ENCODE data around the gene C19orf38.
A peak's percentile ranks its signal among the peaks of the same experiment; 100 is the strongest.

The C19orf38 gene

GRCh38 chr19:10870955-10871603 lies 22.9 kb downstream of the C19orf38 start, which contains the start of gene CARM1:
Gene CARM1 (plus strand): TSS chr19:10871553. CDS start chr19:10871703, 150 bp downstream.
- TF ChIP-seq CTCF (IDR thresholded peaks at IDR 0.05; ENCODE audit: low read length) (no peak), EZH2 (IDR thresholded peaks at IDR 0.05; ENCODE audit: borderline replicate concordance, low read length) (no peak)
- Histone ChIP-seq H3K9me3 (ENCODE audit: low read length) (no peaks in the 10 kb centered on the region), H3K9ac (ENCODE audit: low read length) (peak within 1 kb of the TSS; percentile 96), H2AFZ (ENCODE audit: low read length) (no peak within 1 kb of the TSS), H3K27ac (ENCODE audit: low read depth, low read length, poor library complexity, severe bottlenecking) (peak within 1 kb of the TSS; percentile 92), H3K79me2 (ENCODE audit: insufficient read depth, low read length) (peaks cover 33% of the 10 kb centered on the region), H3K4me1 (ENCODE audit: insufficient read depth, low read length, severe bottlenecking) (peaks cover 54% of the 10 kb centered on the region), H4K20me1 (ENCODE audit: insufficient read depth, low read length) (no peaks in the 10 kb centered on the region), H3F3A (ENCODE audit: insufficient read depth, low read length) (no peaks in the 10 kb centered on the region), H3K27me3 (ENCODE audit: insufficient read depth, low read length) (no peaks in the 10 kb centered on the region), H3K4me3 (ENCODE audit: low read depth, low read length, poor library complexity, severe bottlenecking) (peak within 1 kb of the TSS; percentile 94), H3K9me2 (ENCODE audit: low read depth, low read length) (no peaks in the 10 kb centered on the region), H3K36me3 (ENCODE audit: insufficient read depth, low read length) (no peaks in the 10 kb centered on the region), H3K4me2 (ENCODE audit: low read length) (peak within 1 kb of the TSS; percentile 76)

- peaks cover 63% of the 10 kb centered on the region for H3K4me1 ChIP-seq (ENCODE audit: insufficient read depth, low read length, severe bottlenecking)
- H3K4me3 ChIP-seq (ENCODE audit: low read depth, low read length, poor library complexity, severe bottlenecking), result peak overlapping the region; percentile 94
- peak overlapping the region; percentile 72 for H3K4me2 ChIP-seq (ENCODE audit: low read length)
- H3K36me3 ChIP-seq (ENCODE audit: insufficient read depth, low read length), result no peaks in the 10 kb centered on the region
- no peaks in the 10 kb centered on the region for H3K9me3 ChIP-seq (ENCODE audit: low read length)
- H3F3A ChIP-seq (ENCODE audit: insufficient read depth, low read length), result no peaks in the 10 kb centered on the region
- H3K27me3 ChIP-seq (ENCODE audit: insufficient read depth, low read length), result no peaks in the 10 kb centered on the region
- no peaks in the 10 kb centered on the region for H3K9me2 ChIP-seq (ENCODE audit: low read depth, low read length)
- no peak overlapping the region for H2AFZ ChIP-seq (ENCODE audit: low read length)
- peak overlapping the region; percentile 61 for H3K27ac ChIP-seq (ENCODE audit: low read depth, low read length, poor library complexity, severe bottlenecking)
- TF ChIP-seq EZH2 (IDR thresholded peaks at IDR 0.05; ENCODE audit: borderline replicate concordance, low read length) (no peak), CTCF (IDR thresholded peaks at IDR 0.05; ENCODE audit: low read length) (no peak)
- H3K79me2 ChIP-seq (ENCODE audit: insufficient read depth, low read length), result peaks cover 37% of the 10 kb centered on the region
- no peaks in the 10 kb centered on the region for H4K20me1 ChIP-seq (ENCODE audit: insufficient read depth, low read length)
- peak overlapping the region; percentile 96 for H3K9ac ChIP-seq (ENCODE audit: low read length)
Observed at GRCh38 chr19:10871711-10872545, 23.7 kb downstream of the C19orf38 start.

- Histone ChIP-seq H3K79me2 (ENCODE audit: insufficient read depth, low read length) (peaks cover 40% of the 10 kb centered on the region), H3K9ac (ENCODE audit: low read length) (peak overlapping the region; percentile 96), H3K4me2 (ENCODE audit: low read length) (peak overlapping the region; percentile 72), H3K4me3 (ENCODE audit: low read depth, low read length, poor library complexity, severe bottlenecking) (peak overlapping the region; percentile 94), H2AFZ (ENCODE audit: low read length) (no peak overlapping the region), H3K4me1 (ENCODE audit: insufficient read depth, low read length, severe bottlenecking) (peaks cover 59% of the 10 kb centered on the region), H3K36me3 (ENCODE audit: insufficient read depth, low read length) (no peaks in the 10 kb centered on the region), H4K20me1 (ENCODE audit: insufficient read depth, low read length) (no peaks in the 10 kb centered on the region), H3F3A (ENCODE audit: insufficient read depth, low read length) (no peaks in the 10 kb centered on the region), H3K27ac (ENCODE audit: low read depth, low read length, poor library complexity, severe bottlenecking) (peak overlapping the region; percentile 61), H3K27me3 (ENCODE audit: insufficient read depth, low read length) (no peaks in the 10 kb centered on the region), H3K9me3 (ENCODE audit: low read length) (no peaks in the 10 kb centered on the region), H3K9me2 (ENCODE audit: low read depth, low read length) (no peaks in the 10 kb centered on the region)
- TF ChIP-seq CTCF (IDR thresholded peaks at IDR 0.05; ENCODE audit: low read length) (no peak), EZH2 (IDR thresholded peaks at IDR 0.05; ENCODE audit: borderline replicate concordance, low read length) (no peak)
Observed at GRCh38 chr19:10872546-10873107, 24.4 kb downstream of the C19orf38 start.

All from OCI-LY1 (cell line).